OCI-LY7 (cell line): ENCODE measurements around the gene BUD23. TPM values are rescaled to one million over a fixed set of nuclear protein-coding genes. Genes with fewer than 3 reads are reported as not detected.

Source experiments
- BruUV-seq: library from RNA; stranded (reverse); fragments of 400-500 nt; replicated peaks from 2 replicates; lab custom pipeline; 2021; lab: Mats Ljungman, UMichigan
- CTCF ChIA-PET: fragments of 300-600 bp; sonication (Branson Sonifier 250); formaldehyde crosslinking; loops from one replicate; lab custom pipeline; 2022; ENCODE audit warnings: antibody characterized with exemption; ENCODE audit not compliant: unreplicated experiment; lab: Charles Lee
- POLR2A ChIA-PET: fragments of 300-600 bp; sonication (Branson Sonifier 250); formaldehyde crosslinking; loops from one replicate; lab custom pipeline; 2022; ENCODE audit warnings: antibody characterized with exemption; lab: Charles Lee
- DNase-seq: peaks from one replicate; pipeline ENCODE4 v3.0.0-alpha.2; 2015; ENCODE audit warnings: low spot score
- H2AFZ ChIP-seq: fragments of 200-600 bp; sonication (generic), shearing (Covaris generic); 2 replicates; pipeline ENCODE4 v1.6.1; 2014; ENCODE audit warnings: mild to moderate bottlenecking, antibody characterized with exemption, low read length, moderate library complexity
- H3K27ac ChIP-seq: fragments of 200-600 bp; sonication (generic); 2 replicates; pipeline ENCODE4 v1.5.1; 2014; ENCODE audit warnings: mixed run types, low read depth, mild to moderate bottlenecking, moderate library complexity, low read length, inconsistent platforms; ENCODE audit not compliant: poor library complexity, severe bottlenecking
- H3K36me3 ChIP-seq: fragments of 200-600 bp; sonication (generic); 2 replicates; pipeline ENCODE4 v1.6.1; 2014; ENCODE audit warnings: mild to moderate bottlenecking, antibody characterized with exemption, low read length, moderate library complexity, mixed read lengths; ENCODE audit not compliant: insufficient read depth
- H3K4me1 ChIP-seq: fragments of 200-600 bp; sonication (generic); 2 replicates; pipeline ENCODE4 v1.5.1; 2014; ENCODE audit warnings: mild to moderate bottlenecking, low read length; ENCODE audit not compliant: insufficient read depth, poor library complexity, severe bottlenecking
- H3K4me2 ChIP-seq: fragments of 200-600 bp; sonication (generic); 2 replicates; pipeline ENCODE4 v1.6.1; 2014; ENCODE audit warnings: mild to moderate bottlenecking, low read length
- H3K4me3 ChIP-seq: fragments of 200-600 bp; sonication (generic); 2 replicates; pipeline ENCODE4 v1.5.1; 2014; ENCODE audit warnings: mild to moderate bottlenecking, low read depth, low read length; ENCODE audit not compliant: poor library complexity, severe bottlenecking
- H3K79me2 ChIP-seq: fragments of 200-600 bp; sonication (generic); 2 replicates; pipeline ENCODE4 v1.6.1; 2016; ENCODE audit warnings: low read depth, mild to moderate bottlenecking, low read length, moderate library complexity, mixed read lengths; ENCODE audit not compliant: insufficient read depth
- H3K9me2 ChIP-seq: fragments of 200-600 bp; sonication (generic); 2 replicates; pipeline ENCODE4 v1.6.1; 2016; ENCODE audit warnings: mild to moderate bottlenecking, low read length, mixed read lengths; ENCODE audit not compliant: insufficient read depth
- H3K9me3 ChIP-seq: fragments of 200-600 bp; sonication (generic); 2 replicates; pipeline ENCODE4 v1.6.1; 2014; ENCODE audit warnings: mild to moderate bottlenecking, mixed run types, low read length, mixed read lengths
- H4K20me1 ChIP-seq: fragments of 200-600 bp; sonication (generic); 2 replicates; pipeline ENCODE4 v1.6.1; 2014; ENCODE audit warnings: mild to moderate bottlenecking, antibody characterized with exemption, low read length, moderate library complexity, mixed read lengths; ENCODE audit not compliant: insufficient read depth
- CTCF ChIP-seq: fragments of 200-600 bp; sonication (generic); conservative IDR thresholded peaks from 2 replicates; pipeline ENCODE4 v1.5.1; 2014; ENCODE audit warnings: mild to moderate bottlenecking, antibody characterized with exemption, low read length, moderate library complexity, mixed read lengths
- EZH2phosphoT487 ChIP-seq: fragments of 200-600 bp; sonication (generic); IDR thresholded peaks from 2 replicates; pipeline ENCODE4 v1.6.1; 2018; ENCODE audit warnings: low read depth, borderline replicate concordance, mild to moderate bottlenecking, mixed run types, antibody characterized with exemption, low read length, moderate library complexity, mixed read lengths
- intact Hi-C: fragments of 100-400 bp; cut with micrococcal nuclease; formaldehyde crosslinking; loops from one replicate; pipeline ENCODE4 v1.10.0; 2022; ENCODE audit not compliant: unreplicated experiment
- total RNA-seq, 2 experiments: library from RNA; depleted of rRNA in 1 of 2; stranded (reverse); fragments of >200 nt in 1 of 2; shearing (Covaris generic) in 1 of 2; gene quantifications; 2 replicates each; pipeline ENCODE4 v1.2.3, GENCODE V29; 2014 to 2022

Gene BUD23
- total RNA-seq, 2 experiments from 2014 or later = 58.1 to 91.1 TPM

- intact Hi-C loops = loop anchor here (1.0 kb wide), 1 partner anchor 16 kb away; no protein-coding TSS in a partner anchor
- no peaks in the 10 kb centered on the region for H3K79me2 ChIP-seq
- H3K9me2 ChIP-seq = no peaks in the 10 kb centered on the region
- ChIA-PET CTCF (no interaction called here), POLR2A (no interaction called here)
- no TSS peak for BruUV-seq
- H3K4me1 ChIP-seq = no peaks in the 10 kb centered on the region
- no peak overlapping the region for H3K4me3 ChIP-seq
- H3K4me2 ChIP-seq = no peak overlapping the region
- no peak overlapping the region for H2AFZ ChIP-seq
- TF ChIP-seq EZH2phosphoT487 (no peak), CTCF (no peak)
- DNase-seq = no peak
- H3K9me3 ChIP-seq = 0 out of 2 replicates have a peak, but pooled peaks cover 12% of the 10 kb centered on the region
- no peaks in the 10 kb centered on the region for H3K36me3 ChIP-seq
- H3K27ac ChIP-seq = no peak overlapping the region
- no peaks in the 10 kb centered on the region for H4K20me1 ChIP-seq
Observed at GRCh38 chr7:73644688-73645286, 38.6 kb upstream of the BUD23 start.

- intact Hi-C loops = loop anchor here (1.0 kb wide), 1 partner anchor 17 kb away; no protein-coding TSS in a partner anchor
- no peak overlapping the region for H3K27ac ChIP-seq
- no peaks in the 10 kb centered on the region for H3K9me2 ChIP-seq
- ChIA-PET POLR2A (interaction anchor here (1.3 kb wide), 1 partner anchor 29 kb away, joined by 4 read pairs; no protein-coding TSS in a partner anchor), CTCF (no interaction called here)
- H3K4me1 ChIP-seq = no peaks in the 10 kb centered on the region
- H2AFZ ChIP-seq = no peak overlapping the region
- TF ChIP-seq EZH2phosphoT487 (no peak), CTCF (no peak)
- H4K20me1 ChIP-seq = no peaks in the 10 kb centered on the region
- H3K4me3 ChIP-seq = no peak overlapping the region
- DNase-seq = no peak
- BruUV-seq = no TSS peak
- 0 out of 2 replicates have a peak, but pooled peaks cover 12% of the 10 kb centered on the region for H3K9me3 ChIP-seq
- H3K36me3 ChIP-seq = no peaks in the 10 kb centered on the region
- H3K4me2 ChIP-seq = no peak overlapping the region
- H3K79me2 ChIP-seq = no peaks in the 10 kb centered on the region
Observed at GRCh38 chr7:73645643-73646174, 37.7 kb upstream of the BUD23 start.
